ENCODE results near the gene HOXC4.

Gene HOXC4

DNA sequence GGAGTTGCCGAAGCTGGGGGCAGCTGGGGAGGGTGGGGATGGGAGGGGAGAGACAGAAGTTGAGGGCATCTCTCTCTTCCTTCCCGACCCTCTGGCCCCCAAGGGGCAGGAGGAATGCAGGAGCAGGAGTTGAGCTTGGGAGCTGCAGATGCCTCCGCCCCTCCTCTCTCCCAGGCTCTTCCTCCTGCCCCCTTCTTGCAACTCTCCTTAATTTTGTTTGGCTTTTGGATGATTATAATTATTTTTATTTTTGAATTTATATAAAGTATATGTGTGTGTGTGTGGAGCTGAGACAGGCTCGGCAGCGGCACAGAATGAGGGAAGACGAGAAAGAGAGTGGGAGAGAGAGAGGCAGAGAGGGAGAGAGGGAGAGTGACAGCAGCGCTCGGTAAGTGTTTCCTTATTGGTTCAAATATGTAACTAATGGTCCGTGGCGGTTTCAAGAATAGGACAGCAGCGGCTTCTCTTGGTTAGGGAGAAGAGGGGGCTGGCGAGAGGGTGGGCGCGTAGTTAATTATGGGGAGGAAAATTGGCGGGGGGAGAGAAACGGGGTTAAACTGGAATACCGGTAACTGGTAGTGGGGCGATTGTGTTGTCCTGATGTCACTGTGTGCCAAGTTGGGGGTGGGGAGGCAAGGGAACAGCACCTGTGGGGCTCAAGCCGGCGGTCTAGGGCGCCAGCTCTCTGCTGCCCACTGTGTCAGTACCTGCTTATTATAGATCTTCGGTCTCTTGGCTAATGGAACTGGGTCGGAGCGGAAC is 36.4 kb upstream of the HOXC4 start (continued):
- TF ChIP-seq ZNF76 (tag by site-specific recombination; IDR thresholded peaks at IDR 0.05; ENCODE audit: borderline replicate concordance, low read depth) (0 out of 2 replicates have a peak, but pooled peaks have one; percentile 7), ZSCAN23 (tag by site-specific recombination; IDR thresholded peaks at IDR 0.05) (no peak), ZNF747 (tag by site-specific recombination; IDR thresholded peaks at IDR 0.05) (no peak), ZNF2 (tag by site-specific recombination; IDR thresholded peaks at IDR 0.05) (peak; percentile 76), ZNF560 (tag by site-specific recombination; IDR thresholded peaks at IDR 0.05; ENCODE audit: borderline replicate concordance) (no peak), ZNF830 (tag by site-specific recombination; IDR thresholded peaks at IDR 0.05; ENCODE audit: low read depth) (no peak), ZNF302 (tag by site-specific recombination; IDR thresholded peaks at IDR 0.05; ENCODE audit: low read depth) (no peak), KLF7 (tag by site-specific recombination; IDR thresholded peaks at IDR 0.05; ENCODE audit: borderline replicate concordance) (no peak; the same call in 1 of the 2 replicates), ZNF114 (tag by site-specific recombination; IDR thresholded peaks at IDR 0.05) (no peak), ZNF677 (tag by site-specific recombination; IDR thresholded peaks at IDR 0.05) (no peak), ZNF140 (tag by site-specific recombination; IDR thresholded peaks at IDR 0.05) (no peak), ZNF37A (tag by site-specific recombination; IDR thresholded peaks at IDR 0.05) (no peak), GLIS2 (tag by site-specific recombination; IDR thresholded peaks at IDR 0.05) (no peak), GFI1B (tag by site-specific recombination; IDR thresholded peaks at IDR 0.05) (no peak), ZNF791 (tag by site-specific recombination; IDR thresholded peaks at IDR 0.05) (no peak), MZF1 (tag by site-specific recombination; IDR thresholded peaks at IDR 0.05; ENCODE audit: borderline replicate concordance) (no peak; the same call in 1 of the 2 replicates), EGR2 (tag by site-specific recombination; IDR thresholded peaks at IDR 0.05; ENCODE audit: low read depth) (peak; percentile 76), ZNF366 (tag by site-specific recombination; conservative IDR thresholded peaks at IDR 0.05) (peak; percentile 99), ZXDB (tag by site-specific recombination; IDR thresholded peaks at IDR 0.05) (peak; percentile 53), ZNF350 (tag by site-specific recombination; IDR thresholded peaks at IDR 0.05) (no peak)
- TF ChIP-seq, protein P1, sequence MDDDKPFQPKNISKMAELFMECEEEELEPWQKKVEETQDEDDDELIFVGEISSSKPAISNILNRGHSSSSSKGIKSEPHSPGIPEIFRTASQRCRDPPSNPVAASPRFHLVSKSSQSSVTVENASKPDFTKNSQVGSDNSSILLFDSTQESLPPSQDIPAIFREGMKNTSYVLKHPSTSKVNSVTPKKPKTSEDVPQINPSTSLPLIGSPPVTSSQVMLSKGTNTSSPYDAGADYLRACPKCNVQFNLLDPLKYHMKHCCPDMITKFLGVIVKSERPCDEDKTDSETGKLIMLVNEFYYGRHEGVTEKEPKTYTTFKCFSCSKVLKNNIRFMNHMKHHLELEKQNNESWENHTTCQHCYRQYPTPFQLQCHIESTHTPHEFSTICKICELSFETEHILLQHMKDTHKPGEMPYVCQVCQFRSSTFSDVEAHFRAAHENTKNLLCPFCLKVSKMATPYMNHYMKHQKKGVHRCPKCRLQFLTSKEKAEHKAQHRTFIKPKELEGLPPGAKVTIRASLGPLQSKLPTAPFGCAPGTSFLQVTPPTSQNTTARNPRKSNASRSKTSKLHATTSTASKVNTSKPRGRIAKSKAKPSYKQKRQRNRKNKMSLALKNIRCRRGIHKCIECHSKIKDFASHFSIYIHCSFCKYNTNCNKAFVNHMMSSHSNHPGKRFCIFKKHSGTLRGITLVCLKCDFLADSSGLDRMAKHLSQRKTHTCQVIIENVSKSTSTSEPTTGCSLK (tag by site-specific recombination; IDR thresholded peaks at IDR 0.05), result no peak
- TF ChIP-seq, protein P2, sequence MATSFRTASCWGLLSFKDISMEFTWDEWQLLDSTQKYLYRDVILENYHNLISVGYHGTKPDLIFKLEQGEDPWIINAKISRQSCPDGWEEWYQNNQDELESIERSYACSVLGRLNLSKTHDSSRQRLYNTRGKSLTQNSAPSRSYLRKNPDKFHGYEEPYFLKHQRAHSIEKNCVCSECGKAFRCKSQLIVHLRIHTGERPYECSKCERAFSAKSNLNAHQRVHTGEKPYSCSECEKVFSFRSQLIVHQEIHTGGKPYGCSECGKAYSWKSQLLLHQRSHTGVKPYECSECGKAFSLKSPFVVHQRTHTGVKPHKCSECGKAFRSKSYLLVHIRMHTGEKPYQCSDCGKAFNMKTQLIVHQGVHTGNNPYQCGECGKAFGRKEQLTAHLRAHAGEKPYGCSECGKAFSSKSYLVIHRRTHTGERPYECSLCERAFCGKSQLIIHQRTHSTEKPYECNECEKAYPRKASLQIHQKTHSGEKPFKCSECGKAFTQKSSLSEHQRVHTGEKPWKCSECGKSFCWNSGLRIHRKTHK (tag by site-specific recombination; IDR thresholded peaks at IDR 0.05), result no peak
- TF ChIP-seq, protein P3, sequence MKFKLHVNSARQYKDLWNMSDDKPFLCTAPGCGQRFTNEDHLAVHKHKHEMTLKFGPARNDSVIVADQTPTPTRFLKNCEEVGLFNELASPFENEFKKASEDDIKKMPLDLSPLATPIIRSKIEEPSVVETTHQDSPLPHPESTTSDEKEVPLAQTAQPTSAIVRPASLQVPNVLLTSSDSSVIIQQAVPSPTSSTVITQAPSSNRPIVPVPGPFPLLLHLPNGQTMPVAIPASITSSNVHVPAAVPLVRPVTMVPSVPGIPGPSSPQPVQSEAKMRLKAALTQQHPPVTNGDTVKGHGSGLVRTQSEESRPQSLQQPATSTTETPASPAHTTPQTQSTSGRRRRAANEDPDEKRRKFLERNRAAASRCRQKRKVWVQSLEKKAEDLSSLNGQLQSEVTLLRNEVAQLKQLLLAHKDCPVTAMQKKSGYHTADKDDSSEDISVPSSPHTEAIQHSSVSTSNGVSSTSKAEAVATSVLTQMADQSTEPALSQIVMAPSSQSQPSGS (tag by site-specific recombination; IDR thresholded peaks at IDR 0.05; ENCODE audit: low read depth), result no peak
- TF ChIP-seq, protein P4, sequence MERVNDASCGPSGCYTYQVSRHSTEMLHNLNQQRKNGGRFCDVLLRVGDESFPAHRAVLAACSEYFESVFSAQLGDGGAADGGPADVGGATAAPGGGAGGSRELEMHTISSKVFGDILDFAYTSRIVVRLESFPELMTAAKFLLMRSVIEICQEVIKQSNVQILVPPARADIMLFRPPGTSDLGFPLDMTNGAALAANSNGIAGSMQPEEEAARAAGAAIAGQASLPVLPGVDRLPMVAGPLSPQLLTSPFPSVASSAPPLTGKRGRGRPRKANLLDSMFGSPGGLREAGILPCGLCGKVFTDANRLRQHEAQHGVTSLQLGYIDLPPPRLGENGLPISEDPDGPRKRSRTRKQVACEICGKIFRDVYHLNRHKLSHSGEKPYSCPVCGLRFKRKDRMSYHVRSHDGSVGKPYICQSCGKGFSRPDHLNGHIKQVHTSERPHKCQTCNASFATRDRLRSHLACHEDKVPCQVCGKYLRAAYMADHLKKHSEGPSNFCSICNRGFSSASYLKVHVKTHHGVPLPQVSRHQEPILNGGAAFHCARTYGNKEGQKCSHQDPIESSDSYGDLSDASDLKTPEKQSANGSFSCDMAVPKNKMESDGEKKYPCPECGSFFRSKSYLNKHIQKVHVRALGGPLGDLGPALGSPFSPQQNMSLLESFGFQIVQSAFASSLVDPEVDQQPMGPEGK (tag by site-specific recombination; IDR thresholded peaks at IDR 0.05), result peak; percentile 94; the same call in 1 of the 2 replicates
- TF ChIP-seq, protein P5, sequence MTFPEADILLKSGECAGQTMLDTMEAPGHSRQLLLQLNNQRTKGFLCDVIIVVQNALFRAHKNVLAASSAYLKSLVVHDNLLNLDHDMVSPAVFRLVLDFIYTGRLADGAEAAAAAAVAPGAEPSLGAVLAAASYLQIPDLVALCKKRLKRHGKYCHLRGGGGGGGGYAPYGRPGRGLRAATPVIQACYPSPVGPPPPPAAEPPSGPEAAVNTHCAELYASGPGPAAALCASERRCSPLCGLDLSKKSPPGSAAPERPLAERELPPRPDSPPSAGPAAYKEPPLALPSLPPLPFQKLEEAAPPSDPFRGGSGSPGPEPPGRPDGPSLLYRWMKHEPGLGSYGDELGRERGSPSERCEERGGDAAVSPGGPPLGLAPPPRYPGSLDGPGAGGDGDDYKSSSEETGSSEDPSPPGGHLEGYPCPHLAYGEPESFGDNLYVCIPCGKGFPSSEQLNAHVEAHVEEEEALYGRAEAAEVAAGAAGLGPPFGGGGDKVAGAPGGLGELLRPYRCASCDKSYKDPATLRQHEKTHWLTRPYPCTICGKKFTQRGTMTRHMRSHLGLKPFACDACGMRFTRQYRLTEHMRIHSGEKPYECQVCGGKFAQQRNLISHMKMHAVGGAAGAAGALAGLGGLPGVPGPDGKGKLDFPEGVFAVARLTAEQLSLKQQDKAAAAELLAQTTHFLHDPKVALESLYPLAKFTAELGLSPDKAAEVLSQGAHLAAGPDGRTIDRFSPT (tag by site-specific recombination; IDR thresholded peaks at IDR 0.05), result peak; percentile 84
- TF ChIP-seq, protein P6, sequence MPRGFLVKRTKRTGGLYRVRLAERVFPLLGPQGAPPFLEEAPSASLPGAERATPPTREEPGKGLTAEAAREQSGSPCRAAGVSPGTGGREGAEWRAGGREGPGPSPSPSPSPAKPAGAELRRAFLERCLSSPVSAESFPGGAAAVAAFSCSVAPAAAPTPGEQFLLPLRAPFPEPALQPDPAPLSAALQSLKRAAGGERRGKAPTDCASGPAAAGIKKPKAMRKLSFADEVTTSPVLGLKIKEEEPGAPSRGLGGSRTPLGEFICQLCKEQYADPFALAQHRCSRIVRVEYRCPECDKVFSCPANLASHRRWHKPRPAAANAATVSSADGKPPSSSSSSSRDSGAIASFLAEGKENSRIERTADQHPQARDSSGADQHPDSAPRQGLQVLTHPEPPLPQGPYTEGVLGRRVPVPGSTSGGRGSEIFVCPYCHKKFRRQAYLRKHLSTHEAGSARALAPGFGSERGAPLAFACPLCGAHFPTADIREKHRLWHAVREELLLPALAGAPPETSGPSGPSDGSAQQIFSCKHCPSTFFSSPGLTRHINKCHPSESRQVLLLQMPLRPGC (tag by site-specific recombination; IDR thresholded peaks at IDR 0.05), result no peak; the same call in 1 of the 2 replicates

Measured in HEK293 (cell line).